ENCODE results near the gene NOTCH2. TPM values are rescaled to one million over a fixed set of nuclear protein-coding genes. Genes with fewer than 3 reads are reported as not detected.

Gene NOTCH2
- total and polyA plus RNA-seq, 9 donors, result 21.3 to 149 (median 105) TPM

DNA sequence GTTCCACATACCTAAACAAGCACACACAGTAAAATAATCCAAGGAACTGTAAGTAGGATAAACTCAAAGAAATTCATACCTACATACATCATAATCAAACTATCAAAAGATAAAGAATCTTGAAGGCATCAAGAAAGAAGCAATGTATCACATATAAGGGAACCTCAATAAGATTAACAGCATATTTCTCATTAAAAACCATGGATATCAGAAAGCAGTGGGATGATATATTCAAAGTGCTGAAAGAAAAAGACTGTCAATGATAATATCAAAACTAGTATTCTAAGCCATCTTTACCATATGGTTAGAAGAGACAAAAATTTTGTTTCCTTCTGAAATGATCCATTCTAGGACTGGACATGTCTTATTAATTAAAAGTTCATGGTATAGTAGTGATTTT lies 136.1 kb downstream of the NOTCH2 start:
- TF ChIP-seq EP300 (IDR thresholded peaks at IDR 0.05) (no peak), POLR2A (IDR thresholded peaks at IDR 0.05) (no peak)
- TF ChIP-seq, protein P1, sequence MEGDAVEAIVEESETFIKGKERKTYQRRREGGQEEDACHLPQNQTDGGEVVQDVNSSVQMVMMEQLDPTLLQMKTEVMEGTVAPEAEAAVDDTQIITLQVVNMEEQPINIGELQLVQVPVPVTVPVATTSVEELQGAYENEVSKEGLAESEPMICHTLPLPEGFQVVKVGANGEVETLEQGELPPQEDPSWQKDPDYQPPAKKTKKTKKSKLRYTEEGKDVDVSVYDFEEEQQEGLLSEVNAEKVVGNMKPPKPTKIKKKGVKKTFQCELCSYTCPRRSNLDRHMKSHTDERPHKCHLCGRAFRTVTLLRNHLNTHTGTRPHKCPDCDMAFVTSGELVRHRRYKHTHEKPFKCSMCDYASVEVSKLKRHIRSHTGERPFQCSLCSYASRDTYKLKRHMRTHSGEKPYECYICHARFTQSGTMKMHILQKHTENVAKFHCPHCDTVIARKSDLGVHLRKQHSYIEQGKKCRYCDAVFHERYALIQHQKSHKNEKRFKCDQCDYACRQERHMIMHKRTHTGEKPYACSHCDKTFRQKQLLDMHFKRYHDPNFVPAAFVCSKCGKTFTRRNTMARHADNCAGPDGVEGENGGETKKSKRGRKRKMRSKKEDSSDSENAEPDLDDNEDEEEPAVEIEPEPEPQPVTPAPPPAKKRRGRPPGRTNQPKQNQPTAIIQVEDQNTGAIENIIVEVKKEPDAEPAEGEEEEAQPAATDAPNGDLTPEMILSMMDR (IDR thresholded peaks at IDR 0.05), result no peak
- H3K4me3 ChIP-seq, result no peak overlapping the region
- intact Hi-C loops (cut with DNase I), result loop anchor here in 1 of 4 donors (10.0 kb wide), 1 partner anchor 1849 kb away; no protein-coding TSS in a partner anchor
- no peak for DNase-seq
- H3K9me3 ChIP-seq, result no peaks in the 10 kb centered on the region
- H3K36me3 ChIP-seq, result no peaks in the 10 kb centered on the region
- no peak overlapping the region for H3K27ac ChIP-seq
- H3K27me3 ChIP-seq, result no peaks in the 10 kb centered on the region
- H3K4me1 ChIP-seq (ENCODE audit: insufficient read depth), result no peaks in the 10 kb centered on the region

DNA sequence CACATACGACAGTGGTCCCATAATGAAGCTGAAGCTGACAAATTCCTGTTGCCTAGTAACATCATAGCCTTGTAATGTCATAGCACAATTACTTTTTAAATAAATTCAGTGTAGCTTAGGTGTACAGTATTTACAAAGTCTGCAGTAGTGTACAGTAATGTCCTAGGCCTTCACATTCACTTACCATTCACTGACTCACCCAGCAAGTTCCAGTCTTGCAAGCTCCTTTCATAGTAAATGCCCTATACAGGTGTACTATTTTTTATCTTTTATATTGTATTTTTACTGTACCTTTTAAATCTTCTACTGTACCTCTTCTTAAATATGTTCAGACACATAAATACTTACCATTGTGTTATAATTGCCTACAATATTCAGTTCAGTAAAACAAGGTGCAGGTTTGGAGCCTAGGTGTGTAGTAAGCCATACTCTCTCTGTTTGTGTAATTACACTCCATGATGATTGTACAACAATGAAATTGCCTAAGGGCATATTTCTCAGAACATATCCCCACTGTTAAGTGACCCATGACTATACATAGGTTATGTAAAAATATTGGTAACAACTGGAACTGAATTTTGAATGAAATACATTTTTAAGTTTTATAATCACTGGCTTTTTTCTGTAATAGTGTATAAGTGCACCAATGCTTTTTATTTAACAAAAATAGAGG lies 139.7 kb downstream of the NOTCH2 start:
- Histone ChIP-seq H3K27me3 (no peaks in the 10 kb centered on the region), H3K4me3 (no peak overlapping the region), H3K9me3 (no peaks in the 10 kb centered on the region), H3K27ac (no peak overlapping the region), H3K4me1 (ENCODE audit: insufficient read depth) (no peaks in the 10 kb centered on the region), H3K36me3 (no peaks in the 10 kb centered on the region)
- WGBS, 3 donors, result 95 to 98% (median 98%) methylated on average over 1 of the region's 1 CpG
- intact Hi-C loops (cut with DNase I), result loop anchor here in 1 of 4 donors (10.0 kb wide), 1 partner anchor 1845 kb away; no protein-coding TSS in a partner anchor
- no peak for TF ChIP-seq EP300 (IDR thresholded peaks at IDR 0.05)
- TF ChIP-seq POLR2A (IDR thresholded peaks at IDR 0.05), result no peak
- DNase-seq, result no peak

DNA sequence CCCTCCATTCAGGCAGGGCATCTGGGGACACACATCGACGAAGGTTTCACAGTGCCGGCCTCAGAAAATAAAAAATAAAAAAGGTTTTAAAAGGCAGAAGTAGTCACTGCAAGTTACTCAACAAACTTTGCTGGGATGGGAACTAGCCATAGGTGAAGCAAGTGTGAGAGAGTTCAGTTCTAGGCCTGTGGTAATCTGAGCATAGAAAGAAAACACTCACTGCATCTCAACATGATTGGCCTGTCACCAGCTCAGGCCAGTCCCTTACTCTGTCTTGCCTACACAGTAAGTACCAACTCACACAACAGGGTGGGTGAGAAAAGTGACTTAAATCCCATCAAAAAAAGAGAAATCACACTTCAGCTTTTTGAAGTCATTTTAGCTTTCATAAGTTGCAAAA lies 142.9 kb downstream of the NOTCH2 start:
- no peak for TF ChIP-seq EP300 (IDR thresholded peaks at IDR 0.05)
- TF ChIP-seq POLR2A (IDR thresholded peaks at IDR 0.05), result no peak
- TF ChIP-seq, protein P1 (IDR thresholded peaks at IDR 0.05), result no peak
- WGBS, 3 donors, result 90 to 95% (median 93%) methylated on average over 3 of the region's 3 CpGs
- intact Hi-C loops (cut with DNase I), result no loop called here
- Histone ChIP-seq H3K27me3 (no peaks in the 10 kb centered on the region), H3K4me1 (ENCODE audit: insufficient read depth) (no peaks in the 10 kb centered on the region), H3K36me3 (no peaks in the 10 kb centered on the region), H3K4me3 (no peak overlapping the region), H3K9me3 (no peaks in the 10 kb centered on the region), H3K27ac (no peak overlapping the region)
- DNase-seq, result no peak

DNA sequence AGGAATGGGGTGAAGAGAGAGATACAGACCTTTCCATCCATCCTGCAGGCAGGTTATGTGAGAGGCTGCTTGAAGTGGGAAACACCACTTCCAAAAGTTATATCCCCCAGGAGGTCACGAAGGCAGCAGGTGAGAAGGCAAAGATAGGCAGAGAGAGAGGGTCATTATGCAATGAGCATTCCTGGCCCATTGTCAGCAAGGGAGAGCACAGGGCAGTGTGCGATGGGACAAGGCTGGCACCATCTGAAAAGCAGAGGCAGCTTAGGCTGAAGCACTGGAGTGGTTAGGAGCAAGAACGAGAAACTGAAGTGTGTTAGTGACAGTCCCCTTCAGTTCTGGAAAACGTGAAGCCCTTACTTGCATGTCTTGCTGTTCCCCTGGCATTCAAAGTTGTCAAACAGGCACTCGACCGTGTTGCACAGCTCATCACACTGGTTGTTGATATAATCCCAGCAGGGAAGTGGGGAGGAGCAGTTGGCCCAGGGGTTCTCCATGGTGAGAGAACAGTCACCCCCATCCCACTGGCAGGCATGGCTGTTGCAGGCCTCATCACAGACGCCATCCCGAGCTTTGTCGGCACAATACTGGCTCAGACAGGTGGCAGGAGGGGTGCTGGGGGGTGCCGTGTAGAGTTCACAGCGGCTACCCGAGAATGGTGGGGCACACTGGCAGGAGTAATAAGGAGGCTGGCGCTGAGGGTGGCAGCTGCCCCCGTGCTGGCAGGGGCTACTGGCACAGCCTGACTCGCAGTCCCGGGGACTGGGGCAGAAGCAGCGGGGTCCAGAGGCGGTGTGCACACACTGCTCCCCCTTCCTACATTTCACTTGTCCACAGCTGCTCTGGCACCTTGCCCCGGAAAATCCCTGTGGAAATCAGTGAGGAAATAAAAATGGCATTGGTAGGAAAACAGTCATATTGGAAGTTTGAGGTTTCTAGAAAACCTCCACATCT lies 144.2 kb downstream of the NOTCH2 start:
- no peak for DNase-seq
- H3K4me1 ChIP-seq (ENCODE audit: insufficient read depth), result no peaks in the 10 kb centered on the region
- H3K4me3 ChIP-seq, result no peak overlapping the region
- H3K9me3 ChIP-seq, result no peaks in the 10 kb centered on the region
- intact Hi-C loops (cut with DNase I), result no loop called here
- no peaks in the 10 kb centered on the region for H3K27me3 ChIP-seq
- TF ChIP-seq, protein P1 (IDR thresholded peaks at IDR 0.05), result no peak
- TF ChIP-seq POLR2A (IDR thresholded peaks at IDR 0.05) (no peak), EP300 (IDR thresholded peaks at IDR 0.05) (no peak)
- no peaks in the 10 kb centered on the region for H3K36me3 ChIP-seq
- no peak overlapping the region for H3K27ac ChIP-seq
- 83 to 89% (median 86%) methylated on average over 19 of the region's 19 CpGs for WGBS, 3 donors

Measured in ovary (tissue), 9 donors.